ENCODE measurements around the gene SLC36A4. TPM values are rescaled to one million over a fixed set of nuclear protein-coding genes. Genes with fewer than 3 reads are reported as not detected.

SLC36A4 gene
- total and polyA plus RNA-seq, 2 of the 13 experiments (the other 11 are each of a cell fraction or from before 2014, with no cell fraction given), result 7.3 to 9.5 TPM

- no peak for TF ChIP-seq ZBTB49 (CRISPR knock-in tag; IDR thresholded peaks at IDR 0.05; ENCODE audit: borderline replicate concordance)
- TF ChIP-seq, protein P1, sequence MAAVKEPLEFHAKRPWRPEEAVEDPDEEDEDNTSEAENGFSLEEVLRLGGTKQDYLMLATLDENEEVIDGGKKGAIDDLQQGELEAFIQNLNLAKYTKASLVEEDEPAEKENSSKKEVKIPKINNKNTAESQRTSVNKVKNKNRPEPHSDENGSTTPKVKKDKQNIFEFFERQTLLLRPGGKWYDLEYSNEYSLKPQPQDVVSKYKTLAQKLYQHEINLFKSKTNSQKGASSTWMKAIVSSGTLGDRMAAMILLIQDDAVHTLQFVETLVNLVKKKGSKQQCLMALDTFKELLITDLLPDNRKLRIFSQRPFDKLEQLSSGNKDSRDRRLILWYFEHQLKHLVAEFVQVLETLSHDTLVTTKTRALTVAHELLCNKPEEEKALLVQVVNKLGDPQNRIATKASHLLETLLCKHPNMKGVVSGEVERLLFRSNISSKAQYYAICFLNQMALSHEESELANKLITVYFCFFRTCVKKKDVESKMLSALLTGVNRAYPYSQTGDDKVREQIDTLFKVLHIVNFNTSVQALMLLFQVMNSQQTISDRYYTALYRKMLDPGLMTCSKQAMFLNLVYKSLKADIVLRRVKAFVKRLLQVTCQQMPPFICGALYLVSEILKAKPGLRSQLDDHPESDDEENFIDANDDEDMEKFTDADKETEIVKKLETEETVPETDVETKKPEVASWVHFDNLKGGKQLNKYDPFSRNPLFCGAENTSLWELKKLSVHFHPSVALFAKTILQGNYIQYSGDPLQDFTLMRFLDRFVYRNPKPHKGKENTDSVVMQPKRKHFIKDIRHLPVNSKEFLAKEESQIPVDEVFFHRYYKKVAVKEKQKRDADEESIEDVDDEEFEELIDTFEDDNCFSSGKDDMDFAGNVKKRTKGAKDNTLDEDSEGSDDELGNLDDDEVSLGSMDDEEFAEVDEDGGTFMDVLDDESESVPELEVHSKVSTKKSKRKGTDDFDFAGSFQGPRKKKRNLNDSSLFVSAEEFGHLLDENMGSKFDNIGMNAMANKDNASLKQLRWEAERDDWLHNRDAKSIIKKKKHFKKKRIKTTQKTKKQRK (IDR thresholded peaks at IDR 0.05; ENCODE audit: low read length), result no peak
- no peak for TF ChIP-seq ZNF382 (CRISPR knock-in tag; IDR thresholded peaks at IDR 0.05; ENCODE audit: borderline replicate concordance)
- TF ChIP-seq ZNF788 (CRISPR knock-in tag; IDR thresholded peaks at IDR 0.05; ENCODE audit: borderline replicate concordance), result no peak
Measured at GRCh38 chr11:93189462-93189861, 8.3 kb downstream of the SLC36A4 start (continued).

- Histone ChIP-seq H3K9ac (ENCODE audit: insufficient read depth, low read depth, low read length) (no peak overlapping the region), H3K4me3 (replicated peaks in 1 of 3; ENCODE audit: insufficient read depth in 1 of 3, low read depth in 2 of 3, low read length in 3 of 3) (no peak overlapping the region), H4K20me1 (ENCODE audit: insufficient read depth, low read length) (no peaks in the 10 kb centered on the region), H3K79me2 (ENCODE audit: insufficient read depth, low read length) (peaks cover 14% of the 10 kb centered on the region), H3K4me2 (ENCODE audit: low read depth, low read length) (no peak overlapping the region), H3K36me3 (replicated peaks in 1 of 2; ENCODE audit: control insufficient read depth in 1 of 2, insufficient read depth in 2 of 2, low read length in 2 of 2) (no peaks in the 10 kb centered on the region; a peak in 1 of 5 replicates), H3K27ac (ENCODE audit: extremely low read length, insufficient read depth, low read length) (no peak overlapping the region), H3K4me1 (ENCODE audit: insufficient read depth, low read length) (no peaks in the 10 kb centered on the region), H2AFZ (ENCODE audit: low read length) (no peak overlapping the region), H3K9me3 (ENCODE audit: low read length) (peaks cover 16% of the 10 kb centered on the region), H3K27me3 (ENCODE audit: control insufficient read depth in 1 of 2, insufficient read depth in 2 of 2, low read length in 2 of 2) (no peaks in the 10 kb centered on the region)
- intact Hi-C loops (cut with micrococcal nuclease; ENCODE audit: unreplicated experiment), result no loop called here
- in situ Hi-C loops (cut with HindIII; ENCODE audit: extremely low pct_ligation_motif_present, low pct_unique_long_range_greater_than_20kb), result no loop called here
- TF ChIP-seq ZNF784 (CRISPR knock-in tag; IDR thresholded peaks at IDR 0.05; ENCODE audit: borderline replicate concordance) (no peak), ZFP41 (CRISPR knock-in tag; IDR thresholded peaks at IDR 0.05; ENCODE audit: borderline replicate concordance) (no peak), HOXA7 (CRISPR knock-in tag; IDR thresholded peaks at IDR 0.05) (no peak), FOXA3 (CRISPR knock-in tag; IDR thresholded peaks at IDR 0.05) (no peak), CBX1 (IDR thresholded peaks at IDR 0.05; ENCODE audit: low read depth) (no peak), DMAP1 (CRISPR knock-in tag; IDR thresholded peaks at IDR 0.05) (no peak)
- TF ChIP-seq, protein P2, sequence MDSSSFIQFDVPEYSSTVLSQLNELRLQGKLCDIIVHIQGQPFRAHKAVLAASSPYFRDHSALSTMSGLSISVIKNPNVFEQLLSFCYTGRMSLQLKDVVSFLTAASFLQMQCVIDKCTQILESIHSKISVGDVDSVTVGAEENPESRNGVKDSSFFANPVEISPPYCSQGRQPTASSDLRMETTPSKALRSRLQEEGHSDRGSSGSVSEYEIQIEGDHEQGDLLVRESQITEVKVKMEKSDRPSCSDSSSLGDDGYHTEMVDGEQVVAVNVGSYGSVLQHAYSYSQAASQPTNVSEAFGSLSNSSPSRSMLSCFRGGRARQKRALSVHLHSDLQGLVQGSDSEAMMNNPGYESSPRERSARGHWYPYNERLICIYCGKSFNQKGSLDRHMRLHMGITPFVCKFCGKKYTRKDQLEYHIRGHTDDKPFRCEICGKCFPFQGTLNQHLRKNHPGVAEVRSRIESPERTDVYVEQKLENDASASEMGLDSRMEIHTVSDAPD (CRISPR knock-in tag; IDR thresholded peaks at IDR 0.05), result no peak
- TF ChIP-seq, protein P3, sequence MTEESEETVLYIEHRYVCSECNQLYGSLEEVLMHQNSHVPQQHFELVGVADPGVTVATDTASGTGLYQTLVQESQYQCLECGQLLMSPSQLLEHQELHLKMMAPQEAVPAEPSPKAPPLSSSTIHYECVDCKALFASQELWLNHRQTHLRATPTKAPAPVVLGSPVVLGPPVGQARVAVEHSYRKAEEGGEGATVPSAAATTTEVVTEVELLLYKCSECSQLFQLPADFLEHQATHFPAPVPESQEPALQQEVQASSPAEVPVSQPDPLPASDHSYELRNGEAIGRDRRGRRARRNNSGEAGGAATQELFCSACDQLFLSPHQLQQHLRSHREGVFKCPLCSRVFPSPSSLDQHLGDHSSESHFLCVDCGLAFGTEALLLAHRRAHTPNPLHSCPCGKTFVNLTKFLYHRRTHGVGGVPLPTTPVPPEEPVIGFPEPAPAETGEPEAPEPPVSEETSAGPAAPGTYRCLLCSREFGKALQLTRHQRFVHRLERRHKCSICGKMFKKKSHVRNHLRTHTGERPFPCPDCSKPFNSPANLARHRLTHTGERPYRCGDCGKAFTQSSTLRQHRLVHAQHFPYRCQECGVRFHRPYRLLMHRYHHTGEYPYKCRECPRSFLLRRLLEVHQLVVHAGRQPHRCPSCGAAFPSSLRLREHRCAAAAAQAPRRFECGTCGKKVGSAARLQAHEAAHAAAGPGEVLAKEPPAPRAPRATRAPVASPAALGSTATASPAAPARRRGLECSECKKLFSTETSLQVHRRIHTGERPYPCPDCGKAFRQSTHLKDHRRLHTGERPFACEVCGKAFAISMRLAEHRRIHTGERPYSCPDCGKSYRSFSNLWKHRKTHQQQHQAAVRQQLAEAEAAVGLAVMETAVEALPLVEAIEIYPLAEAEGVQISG (CRISPR knock-in tag; IDR thresholded peaks at IDR 0.05), result no peak
- DNase-seq (ENCODE audit: low spot score) (no peak), FAIRE-seq (no peak), ATAC-seq (no peak)
- BruUV-seq (replicated peaks), result no TSS peak
- POLR2A ChIA-PET, result no interaction called here
- CTCF ChIA-PET (ENCODE audit: low intra/inter-chr PET ratio, low total read pairs), result no interaction called here
Measured at GRCh38 chr11:93188726-93189125, 9.1 kb downstream of the SLC36A4 start.

All from HepG2 (cell line).